HG03439 (cell line): ENCODE data around the gene LRRC2.
"Not testable (repeated sequence)": the region's sequence is repeated elsewhere in the genome, so short reads cannot be mapped to it uniquely, and the experiment has no call there.

Source experiments
- ATAC-seq: cut with Tn5 transposase; IDR thresholded peaks from one replicate; pipeline ENCODE4 v1.9.1; 2021; ENCODE audit warnings: mild to moderate bottlenecking, moderate library complexity; ENCODE audit not compliant: unreplicated experiment

The LRRC2 gene, protein sequence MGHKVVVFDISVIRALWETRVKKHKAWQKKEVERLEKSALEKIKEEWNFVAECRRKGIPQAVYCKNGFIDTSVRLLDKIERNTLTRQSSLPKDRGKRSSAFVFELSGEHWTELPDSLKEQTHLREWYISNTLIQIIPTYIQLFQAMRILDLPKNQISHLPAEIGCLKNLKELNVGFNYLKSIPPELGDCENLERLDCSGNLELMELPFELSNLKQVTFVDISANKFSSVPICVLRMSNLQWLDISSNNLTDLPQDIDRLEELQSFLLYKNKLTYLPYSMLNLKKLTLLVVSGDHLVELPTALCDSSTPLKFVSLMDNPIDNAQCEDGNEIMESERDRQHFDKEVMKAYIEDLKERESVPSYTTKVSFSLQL

DNA sequence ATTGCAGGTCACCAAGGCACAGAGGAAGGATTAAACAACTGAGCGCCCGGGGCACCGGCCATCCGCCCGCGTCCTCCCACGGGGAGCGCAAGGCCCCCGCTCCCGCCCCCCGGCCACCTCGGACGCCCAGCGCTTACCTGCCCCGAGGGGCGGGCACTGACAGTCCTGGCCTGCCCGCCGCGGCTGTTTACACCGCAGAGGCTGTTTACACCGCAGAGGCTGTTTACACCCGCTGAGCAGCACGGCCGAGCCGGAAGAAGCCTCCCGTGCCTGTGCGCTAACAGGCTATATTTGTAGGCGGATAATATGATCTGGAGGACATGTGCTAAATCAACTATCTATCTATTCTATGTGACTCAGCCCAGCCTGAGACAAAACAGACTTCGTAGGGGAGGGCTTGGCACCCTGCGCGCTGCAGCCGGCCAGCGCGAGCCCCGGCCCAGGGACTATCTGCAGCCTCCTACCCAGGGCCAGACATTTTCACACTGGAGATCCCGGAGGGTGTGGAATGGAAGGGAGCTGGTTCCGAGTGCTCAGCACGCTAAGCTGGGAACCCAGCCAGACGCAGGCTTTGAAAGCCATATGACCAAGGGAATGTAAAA lies at the start of gene LRRC2:
LRRC2 (minus strand) TSS at position 263 of the 602 bp plus-strand sequence. CDS start 14,711 bp downstream, outside the sequence.
- ATAC-seq = no peak

DNA sequence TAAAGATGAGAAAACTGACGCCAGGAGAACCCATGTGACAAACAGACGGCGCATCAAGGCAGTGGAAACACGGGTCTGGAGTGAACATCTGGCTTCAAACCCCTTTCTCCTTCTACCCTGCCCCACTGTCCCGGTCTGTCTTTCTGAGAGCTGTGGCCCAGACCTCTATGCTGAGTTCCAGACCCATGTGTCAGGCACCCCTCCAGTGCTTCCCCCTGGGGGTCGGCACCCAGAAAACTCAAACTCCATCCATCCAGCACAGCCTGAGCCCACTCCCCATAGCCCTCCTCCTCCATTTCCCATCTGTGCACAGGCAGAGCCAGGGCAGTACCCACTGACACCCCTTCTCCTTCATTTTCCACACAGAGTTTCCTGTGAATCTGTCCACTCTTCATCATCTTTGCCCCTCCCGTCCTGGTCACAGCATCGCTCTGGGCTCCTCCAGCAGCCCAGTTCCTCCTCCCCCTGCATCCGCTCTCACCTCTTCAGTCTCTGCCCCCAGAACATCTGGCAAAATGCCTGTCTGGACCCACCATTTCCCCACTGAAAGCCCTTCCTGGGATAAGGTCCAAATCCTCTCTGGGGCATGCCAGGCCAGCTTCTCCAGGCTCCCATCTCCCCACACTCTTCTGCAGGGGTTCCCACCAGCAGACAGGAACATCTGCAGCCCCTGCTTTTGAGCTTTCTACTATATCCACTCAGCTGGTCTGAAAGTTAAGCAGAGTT lies 49.1 kb upstream of the LRRC2 start:
- no peak for ATAC-seq

DNA sequence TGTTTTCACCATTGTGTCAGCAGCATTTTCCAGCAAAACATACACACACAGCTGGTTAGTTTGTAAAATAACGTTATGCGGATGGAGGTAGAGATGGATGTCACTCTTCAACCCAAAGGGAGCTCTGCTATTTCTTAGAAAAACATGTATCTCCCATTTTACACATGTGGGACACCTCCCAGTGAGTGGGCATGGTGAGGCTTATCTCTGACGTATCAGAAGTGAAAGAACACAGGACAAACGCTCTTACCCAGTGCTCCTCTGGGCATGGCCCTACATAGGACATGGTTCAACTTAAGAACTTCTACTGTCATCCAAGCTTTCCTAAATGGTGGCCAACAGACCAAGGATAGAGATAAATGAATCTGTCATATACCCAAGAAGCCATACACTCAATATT lies 48.3 kb upstream of the LRRC2 start:
- no peak for ATAC-seq

DNA sequence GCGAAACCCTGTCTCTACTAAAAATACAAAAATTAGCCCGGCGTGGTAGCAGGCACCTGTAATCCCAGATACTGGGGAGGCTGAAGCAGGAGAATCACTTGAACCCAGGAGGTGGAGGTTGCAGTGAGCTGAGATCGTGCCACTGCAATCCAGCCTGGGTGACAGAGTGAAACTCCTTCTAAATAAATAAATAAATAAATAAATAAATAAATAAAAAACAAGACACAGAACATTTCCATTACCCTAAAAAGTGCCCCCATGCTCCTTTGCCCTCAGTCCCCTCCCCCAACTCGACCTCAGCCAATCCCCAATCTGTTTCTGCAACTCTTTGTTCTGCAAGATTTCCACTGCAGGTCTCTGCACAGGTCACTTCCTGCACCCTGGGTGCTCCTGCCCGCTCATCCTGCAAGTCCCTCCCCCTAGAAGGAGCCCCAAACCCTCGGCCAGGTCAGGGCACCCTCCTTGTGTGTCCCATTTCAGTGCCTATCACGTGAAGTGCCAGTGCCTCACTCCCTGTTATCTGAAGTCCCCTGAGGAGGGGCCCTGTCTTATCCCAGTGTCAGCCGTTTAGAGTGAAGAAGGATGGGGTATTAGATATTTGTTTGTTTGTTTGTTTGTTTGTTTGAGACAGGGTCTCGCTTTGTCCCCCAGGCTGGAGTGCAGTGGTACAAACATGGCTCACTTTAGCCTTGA lies 47.4 kb upstream of the LRRC2 start:
- no peak for ATAC-seq

DNA sequence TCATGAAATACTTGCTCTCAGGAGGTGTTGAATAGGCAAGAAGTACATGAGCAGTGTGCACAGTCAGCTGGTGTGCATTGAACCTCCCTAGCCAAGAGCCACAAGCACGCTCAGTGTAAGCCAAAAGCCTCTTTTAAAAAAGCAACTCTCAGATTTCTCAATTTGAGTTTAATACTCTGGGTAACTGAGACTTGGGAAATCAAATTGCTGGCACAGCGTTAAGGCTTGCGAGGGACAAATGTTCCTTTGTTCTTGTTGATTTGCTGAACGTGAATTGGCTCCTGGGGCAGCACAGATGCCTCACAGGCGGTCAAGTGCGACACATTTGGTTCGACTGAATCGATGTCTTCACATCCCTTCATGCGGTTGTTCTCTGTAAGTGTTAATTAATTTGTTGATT lies 46.2 kb upstream of the LRRC2 start, which contains the start of gene FAM240A:
FAM240A (plus strand) TSS at position 202 of the 400 bp plus-strand sequence; CDS start at position 361, 159 bp downstream.
- ATAC-seq = no peak

DNA sequence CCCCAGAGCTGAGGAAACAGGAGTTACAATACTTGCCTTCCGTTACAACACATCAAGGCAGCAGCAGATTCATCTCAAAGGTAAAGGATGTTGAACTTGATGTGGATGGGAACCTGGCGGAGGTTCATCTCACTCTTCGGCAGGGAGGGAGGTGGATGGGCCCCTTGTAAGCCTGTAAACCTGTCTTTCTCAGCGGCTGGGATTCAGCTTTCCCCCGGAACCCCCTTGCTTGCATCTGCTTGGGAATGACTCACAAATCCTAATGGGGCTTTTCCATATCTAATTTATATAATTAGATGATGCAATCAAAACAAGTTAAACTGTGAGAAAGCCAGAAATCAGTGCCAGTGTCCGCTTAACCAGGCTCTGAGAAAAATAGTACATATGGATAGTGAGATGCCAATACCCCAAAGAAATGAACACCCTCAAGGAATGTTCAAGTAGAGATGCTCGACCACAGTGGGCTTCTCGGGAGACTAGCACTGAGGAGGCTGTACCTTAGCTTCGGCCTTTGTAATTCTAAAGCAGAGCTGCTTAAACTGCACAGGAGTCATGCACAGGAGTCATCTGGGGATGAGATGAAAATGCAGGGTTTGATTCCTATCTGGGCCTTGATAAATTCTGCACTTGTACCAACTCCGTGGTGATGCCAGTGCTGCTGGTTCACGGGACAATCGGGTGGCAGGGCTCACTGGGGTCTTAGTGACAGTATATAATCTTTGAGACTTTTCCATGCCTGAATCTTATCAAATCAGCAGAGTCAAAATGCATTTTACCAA lies 44.0 kb upstream of the LRRC2 start:
- no peak for ATAC-seq

DNA sequence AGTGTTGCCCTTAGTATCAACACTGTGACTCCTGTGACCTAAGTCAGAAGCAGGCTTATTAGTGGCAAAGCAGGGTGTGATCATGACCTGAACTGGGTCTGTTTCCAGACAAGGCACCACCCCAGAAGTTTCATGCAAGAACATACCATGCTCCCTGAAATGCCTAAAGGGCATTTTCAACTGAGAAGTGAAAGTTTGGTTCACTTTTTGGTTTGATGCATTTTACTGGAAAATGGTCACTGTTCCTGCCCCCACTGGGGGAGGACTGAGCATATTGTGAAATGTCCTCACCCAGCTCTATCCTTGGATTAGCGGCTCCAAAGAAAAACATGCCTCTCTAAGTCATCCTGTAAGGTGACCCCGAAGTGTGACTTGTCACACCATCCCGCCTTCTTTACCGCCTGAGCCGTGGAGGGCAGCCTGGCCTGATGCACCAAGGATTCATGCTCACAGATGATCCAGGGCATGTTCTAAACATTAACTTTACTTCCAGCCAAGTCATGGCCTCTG lies 43.2 kb upstream of the LRRC2 start:
- no peak for ATAC-seq

DNA sequence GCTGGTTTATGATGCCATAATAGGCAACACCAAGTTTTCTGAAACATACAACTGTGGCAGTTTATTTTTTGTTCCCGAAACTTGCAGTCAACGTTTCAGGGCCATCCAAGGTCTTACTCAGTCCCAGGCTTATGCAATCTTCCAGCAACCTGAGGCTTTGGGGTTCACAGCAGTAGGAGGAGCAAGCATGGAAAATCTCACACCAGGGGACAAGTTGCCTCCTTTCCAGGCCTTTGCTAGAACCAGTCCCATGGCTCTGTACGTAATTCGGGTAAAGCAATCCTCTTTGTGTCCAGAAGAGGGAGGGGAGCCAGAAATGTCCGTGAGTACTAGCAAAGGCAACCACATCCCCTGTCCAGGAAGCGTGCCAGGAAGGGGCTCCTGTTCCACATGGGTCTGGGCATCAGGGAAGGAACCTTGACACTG lies 41.5 kb upstream of the LRRC2 start:
- ATAC-seq = no peak

DNA sequence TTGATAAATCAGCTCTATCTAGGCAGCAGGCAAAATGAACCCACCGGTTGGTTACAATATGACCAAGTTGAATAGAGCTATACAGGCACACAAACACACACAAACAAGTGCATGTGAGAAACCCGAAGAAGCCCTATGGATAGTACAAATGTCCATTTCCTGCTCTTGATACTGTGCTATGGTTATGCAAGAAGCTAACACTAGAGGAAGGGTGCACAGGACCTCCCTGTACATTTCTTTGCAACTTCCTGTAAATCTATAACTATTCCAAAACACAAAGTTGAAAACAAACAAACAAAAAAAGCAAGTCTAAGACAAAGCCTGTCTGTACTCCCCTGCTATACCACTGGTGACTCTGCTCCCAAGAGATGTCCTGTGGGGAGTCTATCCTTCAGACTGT lies 38.0 kb upstream of the LRRC2 start:
- ATAC-seq = no peak

DNA sequence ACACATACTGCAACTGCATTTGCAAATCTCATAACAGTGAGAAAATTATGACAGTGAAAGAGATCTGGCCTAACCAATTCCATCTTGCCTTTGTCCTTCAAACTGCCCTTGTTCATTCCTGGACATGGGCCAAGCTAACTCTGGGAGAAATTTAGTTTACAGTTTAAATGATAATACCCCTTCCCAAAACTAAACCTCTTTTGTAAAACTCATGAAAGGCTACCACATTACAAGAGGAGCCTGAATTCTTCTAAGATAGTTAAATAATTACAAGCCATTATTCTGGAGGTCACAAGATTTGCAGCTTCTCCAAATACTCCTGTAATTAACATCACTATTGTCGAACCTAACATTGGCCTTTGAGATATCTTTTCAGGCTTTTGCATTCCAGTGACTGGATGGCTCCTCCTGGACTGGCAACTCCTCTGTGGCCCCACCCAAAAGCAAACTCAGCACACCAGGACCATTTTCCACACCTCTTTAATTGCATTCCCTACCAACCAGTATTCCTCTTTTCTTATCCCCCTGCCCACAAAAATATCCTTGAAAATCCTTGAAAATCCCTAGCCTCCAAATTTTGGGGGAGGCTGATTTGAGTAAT lies 37.4 kb upstream of the LRRC2 start:
- no peak for ATAC-seq

DNA sequence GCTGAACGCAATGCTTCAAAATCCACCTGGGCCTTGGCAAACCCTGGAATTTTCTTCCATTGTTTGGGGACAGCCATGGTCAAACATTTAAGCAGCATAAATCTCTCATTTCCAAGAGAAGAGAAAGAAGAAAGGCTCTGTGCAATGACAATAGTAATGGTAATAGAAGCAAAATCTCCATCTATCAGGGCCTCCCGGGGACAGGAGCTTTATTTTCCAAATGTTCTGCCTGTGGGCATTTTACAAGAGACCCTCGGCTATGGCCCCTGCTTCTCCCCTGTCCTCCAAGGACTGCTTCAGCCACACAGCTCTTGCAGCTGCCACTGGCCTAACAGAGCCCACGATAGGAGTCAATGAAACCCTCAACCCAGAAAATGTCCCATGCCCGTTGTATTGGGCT lies 33.5 kb upstream of the LRRC2 start:
- ATAC-seq = no peak

DNA sequence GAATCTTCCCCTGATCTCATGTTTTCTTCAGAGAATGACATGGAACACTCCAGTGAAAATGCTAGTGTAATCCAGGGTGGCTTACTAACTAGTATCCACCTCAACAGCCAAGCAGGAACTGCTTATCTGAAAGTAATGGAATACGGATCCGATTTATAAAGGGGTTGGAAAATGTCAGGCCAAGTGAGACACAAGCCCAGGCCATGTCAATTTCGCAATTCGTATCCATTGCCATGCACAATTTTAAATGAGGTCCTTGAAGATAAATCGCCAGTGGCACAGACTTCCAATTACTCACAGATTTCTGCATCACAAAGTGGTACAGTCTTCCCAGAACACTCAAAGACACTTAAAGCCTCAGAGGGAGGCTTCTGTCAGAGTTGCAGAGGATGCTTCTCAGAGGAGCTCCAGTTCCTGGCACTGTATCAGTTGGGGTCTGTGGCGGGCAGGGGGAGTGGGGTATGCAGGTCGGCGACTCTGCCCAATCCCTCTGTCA lies 29.8 kb upstream of the LRRC2 start:
- ATAC-seq = no peak

DNA sequence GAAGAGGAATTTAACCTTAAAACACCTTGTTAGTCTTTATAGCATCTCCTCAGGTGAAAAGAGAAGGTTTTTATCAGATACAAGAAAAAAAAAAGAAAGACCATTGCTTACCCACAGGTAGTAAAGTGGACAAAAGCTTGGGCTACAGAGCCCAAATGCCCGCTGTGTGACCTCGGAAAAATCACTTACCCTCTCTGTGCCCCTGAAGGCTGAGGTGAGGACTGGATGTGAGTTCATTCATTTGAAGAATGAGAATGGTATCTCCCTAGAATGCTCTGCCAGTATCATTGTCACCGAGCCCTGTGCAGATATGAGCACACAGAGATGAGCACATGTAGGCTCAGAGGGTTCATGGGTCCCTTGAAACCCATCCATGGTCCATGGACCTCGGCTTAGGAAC lies 28.6 kb upstream of the LRRC2 start:
- ATAC-seq = no peak

DNA sequence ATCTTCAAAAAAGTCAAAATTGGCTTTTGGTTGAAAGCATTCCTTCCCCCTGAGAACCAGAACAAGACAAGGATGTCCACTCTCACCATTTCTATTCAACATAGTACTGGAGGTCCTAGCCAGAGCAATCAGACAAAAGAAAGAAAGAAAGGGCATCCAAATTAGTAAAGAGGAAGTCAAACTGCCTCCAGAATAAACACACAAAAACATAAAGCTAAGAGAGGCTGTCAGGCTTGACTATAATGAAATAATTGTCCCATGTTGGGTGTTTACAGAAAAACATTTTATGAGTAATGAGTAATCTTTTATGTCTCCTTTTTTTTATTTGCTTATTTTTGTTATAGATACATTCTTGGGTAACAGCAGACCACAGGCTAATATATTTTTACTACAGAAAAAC lies 27.9 kb upstream of the LRRC2 start:
- no peak for ATAC-seq

DNA sequence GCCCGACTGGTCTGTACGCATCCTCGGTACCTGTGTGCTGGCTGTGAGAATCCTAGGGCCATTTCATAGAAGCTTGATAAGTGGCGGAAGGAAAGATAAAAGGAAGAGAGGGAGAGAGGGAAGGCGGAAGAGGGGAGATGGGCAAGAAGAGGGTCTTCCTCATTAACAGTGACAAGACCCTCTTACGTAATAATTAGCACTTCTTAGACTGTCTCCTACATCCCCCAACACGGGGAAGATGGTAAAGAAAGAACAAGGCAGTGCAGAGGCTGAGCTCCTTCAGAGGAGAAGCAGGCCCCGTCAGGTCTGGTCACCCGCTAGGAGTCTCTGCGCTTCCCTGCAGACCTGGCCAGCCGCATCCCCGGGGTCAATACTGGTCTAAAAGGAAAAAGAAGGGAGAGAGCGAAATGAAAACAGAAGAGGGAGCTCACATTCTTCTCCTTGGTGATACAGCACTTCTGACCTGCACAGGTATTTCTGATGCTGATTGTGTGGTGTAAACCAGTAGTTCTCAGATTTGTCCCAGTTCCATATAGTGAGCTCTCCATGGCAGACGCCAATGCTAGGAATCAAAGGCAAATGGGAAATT lies 27.3 kb upstream of the LRRC2 start:
- no peak for ATAC-seq

DNA sequence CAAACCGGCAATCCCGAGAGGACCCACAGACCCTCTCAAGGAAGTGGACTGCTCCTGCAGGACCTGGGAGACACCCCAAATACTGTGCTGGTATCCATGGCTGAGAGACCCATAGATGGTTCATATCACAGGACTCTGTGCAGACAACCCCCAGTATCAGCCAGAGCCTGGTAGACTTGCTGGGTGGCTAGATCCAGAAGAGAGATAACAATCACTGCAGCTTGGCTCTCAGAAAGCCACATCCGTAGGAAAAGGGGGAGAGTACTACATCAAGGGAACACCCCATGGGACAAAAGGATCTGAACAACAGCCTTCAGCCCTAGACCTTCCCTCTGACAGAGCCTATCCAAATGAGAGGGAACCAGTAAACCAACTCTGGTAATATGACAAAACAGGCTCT lies 21.2 kb upstream of the LRRC2 start:
- ATAC-seq = not testable (repeated sequence)

DNA sequence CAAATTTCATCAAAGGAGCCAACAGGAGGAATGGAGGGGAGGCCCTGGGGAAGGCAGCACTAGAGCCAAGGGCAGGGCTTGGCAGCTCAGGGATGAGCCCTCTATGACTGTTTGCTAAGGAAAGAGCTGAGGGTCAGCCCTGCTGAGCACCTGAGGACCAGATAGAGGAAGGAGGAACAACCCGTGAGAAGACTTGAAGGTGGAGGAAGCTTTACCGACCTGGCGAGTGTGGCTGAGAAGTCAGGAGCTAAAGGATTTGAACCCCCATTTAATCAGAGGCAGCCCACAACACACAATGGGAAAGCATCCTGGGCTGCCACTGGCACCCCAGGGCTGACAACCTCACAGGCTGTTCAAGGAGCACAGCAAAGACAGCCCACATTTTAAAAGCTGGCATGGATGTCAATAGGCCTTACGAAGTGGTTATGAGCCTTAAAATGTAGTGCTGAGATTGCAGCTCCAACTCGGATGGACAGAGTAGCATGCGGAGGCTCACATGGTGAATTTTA lies 20.7 kb upstream of the LRRC2 start:
- ATAC-seq = no peak

DNA sequence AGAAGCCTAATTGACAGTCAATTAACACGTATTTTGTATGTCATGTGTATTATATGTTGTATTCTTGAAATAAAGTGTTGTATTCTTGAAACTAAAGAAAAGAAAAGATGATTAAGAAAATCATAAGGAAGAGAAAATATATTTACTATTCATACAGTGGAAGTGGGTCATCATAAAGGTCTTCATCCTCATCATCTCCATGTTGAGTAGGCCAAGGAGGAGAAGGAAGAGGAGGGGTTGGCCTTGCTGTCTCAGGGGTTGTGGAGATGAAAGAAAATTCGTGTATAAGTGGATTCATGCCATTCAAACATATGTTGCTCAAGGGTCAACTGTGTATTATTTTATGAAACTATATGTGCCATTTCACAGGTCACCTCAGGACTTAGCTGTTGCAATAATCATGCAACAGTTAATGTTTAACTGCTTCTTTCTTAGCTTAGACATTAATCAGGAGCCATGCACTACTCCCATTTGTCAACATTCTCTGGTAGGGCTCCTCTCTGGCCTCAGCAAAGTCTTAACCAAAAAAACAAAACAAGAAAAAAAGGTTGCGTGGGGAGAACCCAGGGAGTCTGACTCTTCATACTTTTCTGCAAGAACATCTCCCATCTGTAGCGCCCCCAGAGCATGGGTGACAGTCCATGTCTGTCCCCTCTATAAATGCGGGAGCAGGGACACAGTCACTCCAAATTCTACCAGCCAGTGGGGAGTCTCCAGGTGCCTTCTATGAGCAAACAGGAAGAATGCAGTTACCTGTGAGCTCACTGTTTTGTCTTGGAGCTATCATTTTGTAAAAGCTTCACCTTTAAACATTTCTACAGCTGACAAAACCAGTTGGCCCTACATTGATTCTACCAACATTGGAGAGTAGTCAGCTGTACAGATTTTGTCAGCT lies 19.9 kb upstream of the LRRC2 start:
- no peak for ATAC-seq
